Dedifferentiated amniotic fluid mesenchymal stem cell (primary cell): ENCODE measurements around the gene FLOT1.
"Not testable (repeated sequence)": the region's sequence is repeated elsewhere in the genome, so short reads cannot be mapped to it uniquely, and the experiment has no call there.

Experiments
- DNase-seq: peaks from one replicate; pipeline ENCODE4 v3.0.0-alpha.2; 2016; ENCODE audit errors: extremely low spot score

FLOT1 gene

GRCh38 chr6:30747300-30747687, 4.8 kb upstream of the FLOT1 start:
- DNase-seq: no peak

- peak; percentile 88 for DNase-seq
Measured at GRCh38 chr6:30744054-30744805, 1.7 kb upstream of the FLOT1 start, which contains the start of gene IER3. Gene IER3, minus strand, starts transcription at chr6:30744547. Its CDS starts 29 bp downstream, at chr6:30744518.

GRCh38 chr6:30743099-30744053, 889 bp upstream of the FLOT1 start:
- DNase-seq: no peak

DNA sequence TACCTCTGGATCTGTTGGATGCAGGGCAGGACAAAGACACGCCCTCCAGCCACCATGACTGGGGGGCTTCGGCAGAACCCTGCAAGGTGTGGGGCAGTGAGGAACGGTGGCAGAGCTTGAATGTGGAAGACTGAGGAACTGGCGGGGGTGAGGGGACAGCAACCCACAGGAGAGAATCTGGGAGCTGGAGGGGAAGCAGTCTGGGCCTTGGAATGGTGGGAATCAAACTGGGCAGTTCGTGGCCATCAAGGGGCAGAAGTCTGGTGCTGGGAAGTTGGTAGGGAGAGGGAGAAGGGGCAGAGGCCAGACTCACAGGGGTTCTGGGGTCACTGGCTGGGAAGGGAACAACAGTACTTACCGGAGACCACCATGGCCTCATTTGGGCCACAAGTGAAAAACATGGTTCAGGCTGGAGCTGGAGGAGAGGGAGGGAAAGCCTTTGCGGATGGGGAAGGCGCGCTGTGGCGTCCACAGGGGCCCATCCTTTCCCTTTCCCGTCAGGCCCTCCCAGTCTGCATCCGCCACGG, 635 bp downstream of the FLOT1 start:
- no peak for DNase-seq

- DNase-seq: no peak
Measured at GRCh38 chr6:30741063-30741779, 1.3 kb downstream of the FLOT1 start.

- no peak for DNase-seq
Measured at GRCh38 chr6:30740540-30740870, 2.0 kb downstream of the FLOT1 start.

- DNase-seq: no peak
Measured at GRCh38 chr6:30738532-30738931, 4.0 kb downstream of the FLOT1 start.

- DNase-seq: no peak
Measured at GRCh38 chr6:30735668-30736314, 6.7 kb downstream of the FLOT1 start.

- no peak for DNase-seq
Measured at GRCh38 chr6:30732237-30732943, 10.1 kb downstream of the FLOT1 start.

- no peak for DNase-seq
Measured at GRCh38 chr6:30730601-30731435, 11.7 kb downstream of the FLOT1 start.

GRCh38 chr6:30727920-30728553, 14.4 kb downstream of the FLOT1 start:
- no peak for DNase-seq

GRCh38 chr6:30726506-30727413, 15.7 kb downstream of the FLOT1 start:
- DNase-seq: no peak

- DNase-seq: no peak
Measured at GRCh38 chr6:30725713-30726505, 16.6 kb downstream of the FLOT1 start.

DNA sequence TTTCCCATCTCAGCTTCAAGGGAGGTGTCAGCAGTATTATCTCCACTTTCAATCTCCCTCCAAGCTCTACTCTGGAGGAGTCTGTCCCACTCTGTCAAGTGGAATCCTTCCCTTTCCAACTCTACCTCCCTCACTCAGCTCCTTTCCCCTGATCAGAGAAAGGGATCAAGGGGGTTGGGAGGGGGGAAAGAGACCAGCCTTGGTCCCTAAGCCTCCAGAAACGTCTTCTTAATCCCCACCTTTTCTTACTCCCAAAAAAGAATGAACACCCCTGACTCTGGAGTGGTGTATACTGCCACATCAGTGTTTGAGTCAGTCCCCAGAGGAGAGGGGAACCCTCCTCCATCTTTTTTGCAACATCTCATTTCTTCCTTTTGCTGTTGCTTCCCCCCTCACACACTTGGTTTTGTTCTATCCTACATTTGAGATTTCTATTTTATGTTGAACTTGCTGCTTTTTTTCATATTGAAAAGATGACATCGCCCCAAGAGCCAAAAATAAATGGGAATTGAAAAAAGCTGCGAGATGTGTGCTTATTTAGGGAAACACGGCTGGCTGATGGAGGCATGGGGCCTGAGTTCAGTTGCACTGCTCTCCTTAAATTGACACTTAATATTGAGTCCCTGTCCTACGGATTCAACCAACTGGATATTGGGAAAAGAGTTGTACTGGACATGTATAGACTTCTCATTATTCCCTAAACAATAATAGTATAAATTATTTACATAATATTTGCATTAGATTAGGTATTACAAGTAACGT, 17.4 kb downstream of the FLOT1 start:
- no peak for DNase-seq

- not testable (repeated sequence) for DNase-seq
Measured at GRCh38 chr6:30723843-30724741, 18.4 kb downstream of the FLOT1 start.
